ENCODE measurements around the gene S100A5.
"Not testable (repeated sequence)": the region's sequence is repeated elsewhere in the genome, so short reads cannot be mapped to it uniquely, and the experiment has no call there.

Gene S100A5

DNA sequence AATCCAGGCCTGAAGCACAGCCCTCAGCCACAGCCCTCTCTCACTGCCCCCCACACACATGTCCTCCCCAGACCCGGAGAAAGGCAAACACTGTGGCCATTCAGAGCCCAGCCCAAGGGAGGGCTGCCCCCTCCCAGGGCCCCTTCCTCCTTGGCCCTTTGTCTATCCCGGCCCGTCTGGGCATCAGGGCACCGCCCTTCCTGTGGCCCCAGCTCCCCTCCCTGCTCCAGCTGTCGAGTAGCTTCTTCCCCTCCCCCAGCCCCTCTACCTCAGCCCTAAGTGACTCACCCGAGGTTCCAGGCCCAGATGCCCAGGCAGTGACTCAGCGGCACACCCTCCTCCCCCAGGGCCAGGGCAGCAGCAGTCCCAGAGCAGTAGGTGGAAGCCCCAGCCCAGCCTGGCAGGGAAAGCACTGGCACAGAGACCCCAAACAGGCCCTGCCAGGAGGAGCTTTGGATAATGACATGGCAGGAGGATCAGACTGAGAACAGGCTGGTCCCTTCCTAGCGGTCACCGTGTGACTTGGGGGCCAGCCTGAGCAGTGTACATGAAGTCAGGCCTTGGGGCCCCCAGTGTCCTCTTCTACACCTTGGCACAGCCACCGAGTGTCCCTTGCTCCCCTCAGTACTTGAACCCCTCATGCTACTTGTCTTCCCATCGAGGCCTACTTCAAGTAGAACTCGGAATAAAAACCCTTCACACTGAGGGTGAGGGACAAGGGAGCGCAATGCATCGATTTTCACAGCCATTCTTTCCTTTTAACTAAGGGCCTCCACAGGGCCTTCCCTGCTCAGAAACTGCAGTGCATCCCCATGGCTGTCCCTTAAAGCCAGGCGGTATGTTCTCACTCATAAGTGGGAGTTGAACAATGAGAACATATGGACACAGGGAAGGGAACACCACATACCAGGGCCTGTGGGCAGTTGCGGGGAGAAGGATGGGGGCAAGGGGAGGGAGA lies 26.0 kb upstream of the S100A5 start:
- peak; percentile 88 for DNase-seq

DNA sequence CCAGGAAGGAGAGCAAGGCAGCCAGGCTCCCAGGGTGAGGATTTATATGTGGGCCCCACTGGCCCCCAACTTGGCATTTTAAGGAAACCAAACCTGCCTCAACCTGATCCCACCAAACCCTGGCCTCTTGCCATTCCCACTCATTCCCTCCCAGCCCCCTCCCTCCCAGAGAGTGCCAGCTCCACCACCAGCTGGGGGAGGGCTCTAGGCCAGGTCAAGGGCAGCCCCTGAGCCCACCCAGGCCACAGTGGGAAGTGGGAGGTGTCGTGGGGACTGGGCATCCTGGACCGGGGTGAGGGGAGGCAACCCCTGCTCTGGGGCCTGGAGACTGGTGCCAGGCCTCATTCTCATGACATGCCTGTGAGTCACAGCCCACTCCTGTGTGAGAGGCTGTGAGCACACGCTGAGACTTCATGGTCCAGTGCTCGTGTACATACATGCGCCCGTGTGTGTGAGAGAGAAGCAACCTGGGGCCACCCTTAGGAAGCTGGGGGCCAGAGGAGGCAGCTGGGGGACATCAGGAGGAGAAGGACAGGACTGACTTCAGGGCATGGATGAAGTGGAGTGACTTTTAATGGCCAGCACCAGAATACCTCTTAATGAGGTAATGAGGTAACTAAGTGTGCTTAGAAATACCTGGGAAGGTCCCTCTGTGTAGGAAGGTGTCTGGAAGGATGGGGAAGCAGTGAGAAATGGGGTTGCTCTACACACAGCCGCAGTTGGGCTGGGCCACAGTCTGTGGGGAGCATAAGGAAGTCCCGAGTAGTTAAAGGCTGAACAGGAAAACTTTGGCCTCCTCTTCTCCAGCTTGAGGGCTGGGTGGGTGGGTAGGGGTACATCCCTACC lies 25.0 kb upstream of the S100A5 start, which contains the start of gene S100A2:
TSS of gene S100A2 (minus strand) at position 316 of the 846 bp plus-strand sequence. CDS start 1,967 bp downstream, outside the sequence.
- DNase-seq, result peak; percentile 38

DNA sequence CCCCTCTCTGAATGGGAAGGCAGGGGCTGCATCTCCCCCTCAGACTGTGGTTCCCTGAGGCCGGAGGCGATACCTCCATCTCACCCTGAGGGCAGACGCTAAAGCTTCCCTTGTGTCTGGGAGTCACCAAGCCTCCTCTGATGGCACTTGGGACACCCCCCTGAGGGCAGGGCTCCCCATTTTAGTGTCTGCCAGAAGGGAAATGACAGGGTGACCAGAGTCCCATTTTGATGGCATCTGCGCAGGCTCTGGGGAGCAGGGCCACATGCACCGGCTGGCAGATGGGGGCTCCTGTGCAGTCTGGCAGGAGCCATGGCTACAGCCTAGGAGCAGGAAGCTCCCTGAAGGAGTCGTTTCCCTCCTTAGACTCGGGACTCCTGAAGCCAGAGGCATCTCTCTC lies 23.3 kb upstream of the S100A5 start:
- no peak for DNase-seq

DNA sequence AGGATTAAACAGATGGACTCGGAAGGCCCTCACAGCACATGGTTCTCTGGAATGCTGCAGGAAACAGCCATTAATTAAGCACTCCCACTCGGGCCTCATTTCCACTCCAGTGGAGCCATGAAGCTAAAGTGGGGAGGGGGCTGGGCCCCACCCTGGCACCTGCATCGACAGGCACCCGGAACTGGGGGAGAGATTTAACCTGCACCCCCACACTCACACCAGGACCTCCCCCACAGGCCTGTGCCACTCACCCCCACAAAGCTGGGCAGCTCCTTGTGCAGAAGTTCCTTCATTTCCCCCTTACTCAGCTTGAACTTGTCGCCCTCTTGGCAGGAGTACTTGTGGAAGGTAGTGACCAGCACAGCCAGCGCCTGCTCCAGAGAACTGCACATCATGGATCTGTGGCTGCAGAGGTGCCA lies 22.8 kb upstream of the S100A5 start:
- no peak for DNase-seq

DNA sequence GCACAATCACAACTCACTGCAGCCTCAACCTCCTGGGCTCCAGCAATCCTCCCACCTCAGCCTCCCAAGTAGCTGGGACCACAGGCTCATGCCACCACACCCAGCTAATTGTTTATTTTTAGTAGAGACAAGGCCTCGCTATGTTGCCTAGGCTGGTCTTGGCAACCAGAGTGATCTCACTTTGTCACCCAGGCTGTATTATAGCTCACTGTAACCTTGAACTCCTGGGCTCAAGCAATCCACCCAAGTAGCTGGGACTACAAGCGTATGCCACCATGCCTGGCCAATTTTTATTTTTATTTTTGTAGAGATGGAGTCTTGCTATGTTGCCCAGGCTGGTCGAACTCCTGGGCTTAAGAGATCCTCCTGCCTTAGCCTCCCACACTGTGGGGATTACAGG lies 21.3 kb upstream of the S100A5 start:
- DNase-seq, result not testable (repeated sequence)

DNA sequence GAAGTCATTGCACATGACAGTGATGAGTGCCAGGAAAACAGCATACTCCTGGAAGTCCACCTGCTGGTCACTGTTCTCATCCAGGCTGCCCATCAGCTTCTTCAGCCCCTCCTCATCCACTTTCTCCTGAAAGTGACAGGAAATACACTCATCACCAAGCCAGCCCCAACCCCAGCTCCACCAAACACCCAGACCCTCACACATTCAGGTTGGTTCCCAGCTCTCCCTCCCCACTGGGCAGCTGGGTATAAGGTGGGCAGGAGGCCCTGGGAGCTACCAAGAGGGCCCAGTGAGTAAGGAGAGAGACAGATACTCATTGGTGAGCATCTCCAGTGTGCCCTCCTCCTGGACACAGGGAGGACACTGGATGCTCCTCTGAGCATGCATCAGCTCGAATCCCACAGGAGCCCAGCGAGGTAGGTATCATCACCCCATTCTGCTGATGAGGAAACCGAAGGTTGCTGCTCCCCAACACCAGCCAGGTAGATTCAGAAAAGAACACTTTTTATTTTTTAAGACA lies 20.8 kb upstream of the S100A5 start:
- DNase-seq, result no peak

DNA sequence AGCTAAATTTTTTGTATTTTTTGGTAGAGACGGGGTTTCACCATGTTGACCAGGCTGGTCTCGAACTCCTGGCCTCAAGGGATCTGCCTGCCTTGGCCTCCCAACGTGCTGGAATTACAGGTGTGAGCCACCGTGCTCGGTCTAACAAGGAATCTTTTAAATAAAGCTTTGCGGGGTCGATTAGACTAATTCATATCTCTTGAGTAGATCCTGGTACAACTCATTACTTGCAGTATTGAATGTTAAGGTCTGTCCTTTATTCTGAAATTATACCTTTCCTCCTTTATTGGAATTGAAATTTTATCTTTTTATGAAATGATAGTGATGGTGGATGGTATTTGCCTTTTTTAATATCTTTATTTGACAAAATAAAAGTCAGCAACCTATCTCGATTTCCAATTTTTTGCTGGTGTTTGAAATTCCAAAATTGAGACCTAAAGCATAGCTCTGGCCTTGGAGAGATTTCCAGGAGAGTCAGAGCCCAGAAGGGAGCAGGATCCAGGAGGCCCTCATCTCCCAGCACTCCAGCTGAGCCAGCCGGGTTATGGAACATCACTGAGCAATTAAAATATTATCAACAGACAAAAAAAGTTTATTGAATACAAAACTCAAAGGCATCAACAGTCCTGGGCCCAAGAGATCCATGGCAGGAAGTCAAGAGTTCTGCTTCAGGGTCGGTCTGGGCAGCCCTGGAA lies 20.2 kb upstream of the S100A5 start:
- DNase-seq, result no peak

DNA sequence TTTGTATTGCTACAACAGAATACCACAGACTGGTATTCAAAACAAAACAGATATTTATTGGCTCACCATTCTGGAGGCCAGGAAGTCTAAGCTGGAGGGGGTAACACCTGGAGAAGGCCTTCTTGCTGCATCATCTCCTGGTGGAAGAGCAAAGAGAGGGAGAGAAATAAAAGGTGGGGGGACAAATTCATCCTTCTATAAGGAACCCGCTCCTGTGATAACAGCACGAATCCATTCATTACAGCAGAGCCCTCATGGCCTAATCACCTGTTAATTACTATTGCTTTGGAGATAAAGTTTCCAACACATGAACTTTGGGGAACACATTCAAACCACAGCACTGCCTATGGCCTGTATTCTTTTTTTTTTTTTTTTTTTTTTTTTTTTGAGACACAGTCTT lies 19.5 kb upstream of the S100A5 start:
- no peak for DNase-seq

DNA sequence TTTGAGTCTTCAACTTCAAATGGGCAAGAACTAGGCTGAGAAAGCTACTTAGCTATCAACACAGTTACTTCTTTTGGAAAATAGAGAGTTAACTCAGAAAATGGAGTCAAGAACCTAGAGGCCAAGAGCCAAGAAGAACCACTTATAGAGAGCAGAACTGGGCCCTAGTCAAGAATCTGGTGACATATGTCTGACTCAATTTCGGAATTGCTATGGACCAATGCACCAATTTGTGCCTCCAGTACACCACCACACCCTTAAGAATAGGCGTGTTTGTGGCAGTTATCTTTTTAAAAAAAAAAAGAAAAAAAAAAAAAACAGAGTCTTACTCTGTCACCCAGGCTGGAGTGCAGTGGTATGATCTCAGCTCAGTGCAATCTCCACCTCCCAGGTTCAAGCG lies 17.1 kb upstream of the S100A5 start:
- DNase-seq, result no peak

DNA sequence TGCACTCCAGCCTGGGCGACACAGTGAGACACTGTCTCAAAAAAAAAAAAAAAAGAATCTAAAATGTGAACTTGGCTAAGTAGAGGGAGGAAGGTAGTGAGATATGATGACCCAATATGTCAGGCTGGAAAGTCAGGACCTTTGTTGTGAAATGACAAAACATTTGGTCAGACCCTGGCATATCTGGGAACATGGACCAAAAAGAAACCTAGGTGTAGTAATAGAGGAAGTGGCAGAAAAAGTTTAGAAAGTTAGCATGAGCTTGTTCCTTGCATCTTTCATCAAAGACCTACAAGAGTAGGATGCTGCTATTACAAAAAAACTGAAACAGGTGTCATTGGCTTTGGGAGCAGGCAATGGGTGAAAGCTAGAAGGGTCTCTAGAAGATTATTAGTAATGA lies 15.6 kb upstream of the S100A5 start:
- DNase-seq, result no peak

DNA sequence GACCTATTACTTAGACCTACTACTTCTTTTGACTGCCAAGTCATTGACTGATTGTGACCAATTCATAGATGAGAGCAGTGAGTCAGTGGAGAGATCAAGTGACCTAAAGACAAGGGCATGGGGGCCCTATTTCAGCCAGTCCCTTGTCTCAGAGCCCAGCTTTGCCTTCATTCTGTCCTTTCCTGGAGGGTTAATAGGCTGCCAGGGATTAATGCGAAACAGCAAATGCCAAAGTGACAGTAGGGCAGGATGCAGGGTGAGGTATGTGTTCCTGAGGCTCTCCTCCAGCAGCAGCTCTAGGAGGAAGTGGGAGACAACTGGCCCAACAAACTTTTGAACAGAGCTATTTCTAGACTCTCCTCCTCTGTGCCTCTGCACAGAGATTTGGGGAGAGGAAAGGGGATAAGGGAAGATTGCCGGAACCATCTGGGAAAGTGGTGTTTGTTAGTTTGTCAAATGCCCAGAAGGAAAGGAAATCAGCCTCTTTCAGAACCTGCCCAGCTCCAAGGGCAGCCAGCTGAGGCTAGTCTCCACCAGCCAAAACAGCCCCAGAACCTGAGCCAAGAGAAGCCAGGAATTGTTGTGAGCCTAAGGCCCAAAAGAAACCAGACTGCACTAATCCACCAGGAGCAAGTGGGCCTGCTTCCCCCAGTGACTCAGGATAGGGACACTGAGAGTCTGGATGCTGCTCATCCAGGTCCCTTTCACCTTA lies 13.3 kb upstream of the S100A5 start:
- DNase-seq, result no peak

DNA sequence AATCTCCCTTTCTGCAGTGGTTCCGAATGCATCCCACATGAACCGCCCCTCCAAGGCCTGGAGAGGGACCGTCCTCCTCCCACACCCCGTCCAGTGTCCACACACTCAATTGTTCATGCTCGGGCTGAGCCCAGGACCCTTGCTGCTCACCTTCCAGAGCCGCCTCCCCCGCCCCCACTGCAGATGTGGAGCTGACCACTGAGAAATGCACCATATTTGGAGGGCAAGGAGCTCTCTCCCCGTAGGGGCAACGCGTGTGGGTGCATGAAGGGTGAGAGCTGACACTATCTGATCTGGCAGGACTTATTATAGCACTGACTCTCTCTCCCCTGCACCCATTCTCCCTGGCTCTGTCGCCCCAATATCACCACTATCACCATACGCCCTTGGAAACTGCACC lies 12.4 kb upstream of the S100A5 start:
- DNase-seq, result no peak

DNA sequence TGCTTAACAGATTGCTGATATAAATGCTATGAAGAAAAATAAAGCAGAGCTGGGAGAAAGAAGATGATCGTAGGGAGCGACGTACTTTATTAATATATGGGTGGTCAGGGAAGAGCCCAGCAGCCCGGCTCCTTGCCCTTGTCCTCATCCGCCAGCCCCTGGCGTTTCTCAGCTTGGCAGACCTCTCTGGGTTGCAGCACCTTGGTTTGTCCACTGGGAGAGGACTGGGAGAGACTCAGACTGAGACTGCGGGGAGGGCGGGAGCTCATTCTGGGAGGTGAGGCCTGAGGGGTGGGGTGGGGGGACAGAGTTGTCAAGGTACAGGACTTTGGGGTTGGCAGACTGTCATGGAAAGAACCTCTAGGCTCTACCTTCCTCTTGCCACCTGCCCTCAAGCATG lies 11.6 kb upstream of the S100A5 start:
- DNase-seq, result no peak

DNA sequence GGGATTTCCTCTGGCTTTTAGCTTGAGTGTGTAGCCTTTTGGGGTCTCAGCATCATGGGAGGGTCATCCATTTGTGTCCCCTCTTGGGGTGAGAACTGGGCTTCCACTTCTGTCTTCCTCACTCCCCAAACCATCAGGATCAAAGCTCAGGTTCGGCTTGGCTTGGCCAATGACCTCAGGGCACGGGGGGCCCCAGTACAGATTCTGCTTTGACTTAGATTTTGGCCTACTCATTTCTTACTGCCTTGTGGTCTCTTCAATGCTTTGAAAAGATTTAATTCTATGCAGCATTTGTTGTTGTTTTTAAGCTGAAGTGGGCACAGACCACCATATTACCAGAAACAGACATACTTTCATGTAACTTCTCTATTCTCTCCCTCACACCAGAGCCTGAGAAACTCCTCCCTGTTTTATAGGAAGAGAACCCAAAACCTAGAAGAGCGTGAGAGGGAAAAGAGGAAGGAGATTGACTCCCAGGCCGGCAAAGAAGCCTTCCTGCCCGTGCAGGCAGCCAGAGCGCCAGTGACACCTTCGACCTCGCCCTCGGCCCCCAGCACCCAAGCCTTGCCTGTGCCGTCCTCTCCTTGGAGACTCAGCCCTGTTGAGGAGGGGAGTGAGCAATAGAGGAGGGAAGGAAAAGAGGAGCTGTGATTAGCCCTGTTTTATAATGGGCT lies 10.2 kb upstream of the S100A5 start:
- no peak for DNase-seq

DNA sequence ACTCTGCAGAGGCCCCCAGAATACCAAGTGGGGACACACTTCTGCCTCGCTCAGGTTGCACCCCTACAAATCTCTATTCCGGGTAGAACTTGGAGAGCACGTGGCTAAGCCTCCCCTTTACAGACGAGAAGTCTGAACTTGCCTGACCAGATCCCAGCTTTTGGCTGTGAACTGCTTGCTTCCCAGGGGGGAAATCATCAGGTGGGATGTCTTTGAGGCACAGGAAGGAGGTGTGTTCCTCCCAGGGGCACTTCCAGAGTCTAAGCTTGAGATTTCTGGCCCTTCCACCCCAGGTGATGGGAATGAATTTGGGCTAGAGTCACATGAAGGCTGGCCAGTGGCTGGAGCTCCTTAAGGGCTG lies 9.6 kb upstream of the S100A5 start:
- DNase-seq, result no peak

DNA sequence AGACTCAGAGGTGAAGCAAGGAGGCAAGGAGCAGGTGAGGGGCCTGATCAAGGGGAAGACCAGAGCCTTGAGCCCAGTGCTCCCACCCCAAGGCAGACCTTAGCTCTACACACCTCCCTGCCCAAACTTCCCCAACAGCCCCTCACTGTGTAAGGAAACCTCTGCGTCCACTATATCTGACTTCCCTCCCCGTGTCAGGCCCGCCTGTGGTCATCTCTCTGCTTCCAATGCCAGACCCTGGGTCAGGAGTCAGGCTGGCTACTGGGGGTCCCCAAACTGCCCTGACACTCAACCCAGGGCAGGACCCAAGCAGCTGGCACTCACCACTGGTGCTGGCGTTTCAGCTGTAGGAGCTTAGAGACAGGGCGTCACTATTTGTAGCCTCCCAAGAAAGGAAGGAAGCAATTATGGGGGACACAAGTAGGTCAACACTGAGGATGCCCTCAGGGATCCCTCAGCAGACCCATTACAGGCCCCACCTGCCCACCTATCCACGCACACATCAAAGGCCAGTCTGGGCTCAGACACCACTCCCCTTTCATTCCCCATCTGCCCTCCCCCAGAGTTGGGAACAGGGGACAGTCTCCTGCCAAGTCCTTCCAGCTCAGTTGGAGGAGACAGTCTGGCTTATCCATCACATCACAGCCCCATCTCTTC lies 9.1 kb upstream of the S100A5 start:
- no peak for DNase-seq

DNA sequence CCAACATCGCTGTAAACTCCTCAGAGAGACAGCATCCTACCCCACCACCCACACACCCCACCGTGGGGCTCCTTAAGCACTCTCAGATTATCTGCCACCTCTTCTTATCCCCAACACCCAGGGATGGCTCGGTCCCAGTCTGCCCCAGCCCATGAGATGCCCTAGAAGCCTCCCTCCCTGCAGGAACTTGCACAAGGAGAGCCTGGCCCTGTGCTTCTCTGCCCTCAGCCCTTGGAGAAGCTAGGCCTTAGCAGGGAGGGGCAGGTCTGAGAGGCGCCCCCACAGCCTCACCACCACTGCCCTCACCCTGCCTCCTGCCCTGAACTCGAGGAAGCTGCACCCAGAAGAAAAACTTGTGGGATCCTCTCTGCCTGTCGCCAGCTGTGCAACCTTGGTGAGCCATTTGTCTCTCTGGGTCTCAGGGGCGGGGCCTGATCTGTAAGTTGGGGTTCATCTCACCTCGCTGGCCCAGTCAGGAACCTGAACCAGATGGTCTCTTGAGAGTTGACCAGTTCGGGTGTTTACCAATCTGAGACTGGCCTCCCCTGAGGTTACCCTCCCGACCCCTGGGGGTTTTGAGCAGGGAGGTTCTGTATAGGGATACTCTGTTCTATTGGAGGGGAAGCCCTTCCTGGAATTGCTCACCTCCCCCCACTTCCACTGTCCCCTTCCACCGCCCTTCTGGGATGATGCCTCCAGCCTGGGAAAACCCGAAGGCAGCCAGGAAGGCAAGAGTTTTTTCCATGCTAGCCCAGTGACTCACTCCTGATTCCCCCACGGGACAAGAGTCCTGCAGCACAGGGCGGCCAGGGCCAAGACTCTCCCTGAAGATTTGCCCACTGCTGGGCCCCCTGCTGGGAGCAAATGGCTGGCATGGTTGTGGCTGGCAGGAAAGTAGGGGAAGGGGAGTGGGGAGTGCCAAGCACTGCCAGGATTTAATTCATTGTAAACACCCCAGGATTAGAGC lies 8.3 kb upstream of the S100A5 start, which contains the start of gene S100A3:
TSS of gene S100A3 (minus strand) at position 537 of the 967 bp plus-strand sequence. CDS start 773 bp downstream, outside the sequence.
- no peak for DNase-seq

DNA sequence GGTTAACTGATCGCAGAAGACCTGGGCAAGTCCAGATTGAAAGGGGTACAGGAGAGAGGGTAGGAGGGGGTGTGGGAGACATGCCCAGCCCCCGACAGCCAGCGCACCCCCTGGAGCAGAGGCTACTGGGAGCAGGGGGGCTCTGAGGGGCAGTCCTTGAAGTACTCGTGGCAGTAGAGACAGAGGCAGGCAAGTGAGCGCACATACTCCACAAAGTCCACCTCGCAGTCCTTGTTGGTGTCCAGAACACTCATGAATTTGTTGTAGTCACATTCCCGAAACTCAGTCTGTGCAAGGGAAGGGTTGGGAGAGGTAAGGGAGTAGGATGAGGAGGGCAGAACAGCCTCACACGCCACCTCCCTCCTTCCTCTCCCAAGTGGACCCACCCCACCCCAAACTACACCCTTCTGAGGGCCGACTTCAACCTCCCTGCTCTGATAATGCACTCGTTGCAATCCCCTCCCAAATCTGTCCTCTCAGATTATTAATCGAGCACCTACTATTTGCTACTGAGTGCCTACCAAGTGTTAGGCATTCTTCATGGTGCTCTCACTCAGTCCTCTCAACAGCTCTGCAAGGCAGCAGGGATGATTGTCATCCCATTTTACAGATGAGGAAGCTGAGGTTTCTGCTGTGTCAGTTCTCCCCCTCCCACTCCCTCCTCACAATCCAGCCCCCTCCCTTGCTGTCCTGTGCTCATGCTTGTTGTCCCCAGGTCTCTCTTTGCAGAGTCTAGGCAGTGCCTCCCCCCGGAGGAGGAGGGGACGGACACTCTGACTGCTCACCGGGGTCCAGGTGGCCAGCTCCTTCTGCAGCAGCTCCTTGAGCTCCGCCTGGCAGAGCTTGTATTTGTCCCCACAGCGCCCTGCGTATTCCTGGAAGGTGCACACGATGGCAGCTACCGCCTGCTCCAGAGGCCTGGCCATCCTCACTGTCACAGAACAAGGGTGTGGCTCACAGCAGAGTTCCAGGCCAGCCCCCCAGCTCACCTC lies 7.1 kb upstream of the S100A5 start:
- DNase-seq, result no peak
